BLaER1 (cell line): Measurements from ENCODE around the gene CASP10.
"Not testable (repeated sequence)": the region's sequence is repeated elsewhere in the genome, so short reads cannot be mapped to it uniquely, and the experiment has no call there.

ENCODE experiments used
- H3K27ac ChIP-seq: shearing (Covaris generic); formaldehyde crosslinking; 2 replicates; pipeline ENCODE4 v1.8.1; 2022
- H3K27me3 ChIP-seq: shearing (Covaris generic); formaldehyde crosslinking; 2 replicates; pipeline ENCODE4 v1.8.1; 2022
- H3K36me3 ChIP-seq: shearing (Covaris generic); formaldehyde crosslinking; 2 replicates; pipeline ENCODE4 v1.8.1; 2022
- H3K4me1 ChIP-seq: shearing (Covaris generic); formaldehyde crosslinking; 2 replicates; pipeline ENCODE4 v1.8.1; 2022
- H3K4me2 ChIP-seq: shearing (Covaris generic); formaldehyde crosslinking; 2 replicates; pipeline ENCODE4 v1.8.1; 2022
- H3K4me3 ChIP-seq: shearing (Covaris generic); formaldehyde crosslinking; 2 replicates; pipeline ENCODE4 v1.8.1; 2022
- H3K9ac ChIP-seq: shearing (Covaris generic); formaldehyde crosslinking; 2 replicates; pipeline ENCODE4 v1.8.1; 2022
- H3K9me3 ChIP-seq: shearing (Covaris generic); formaldehyde crosslinking; 2 replicates; pipeline ENCODE4 v1.8.1; 2022
- H4K20me1 ChIP-seq: shearing (Covaris generic); formaldehyde crosslinking; 2 replicates; pipeline ENCODE4 v1.8.1; 2022
- Cebpa-rat ChIP-seq: shearing (Covaris generic); IDR thresholded peaks from 2 replicates; pipeline ENCODE4 v1.8.1; 2022

The CASP10 gene, protein sequence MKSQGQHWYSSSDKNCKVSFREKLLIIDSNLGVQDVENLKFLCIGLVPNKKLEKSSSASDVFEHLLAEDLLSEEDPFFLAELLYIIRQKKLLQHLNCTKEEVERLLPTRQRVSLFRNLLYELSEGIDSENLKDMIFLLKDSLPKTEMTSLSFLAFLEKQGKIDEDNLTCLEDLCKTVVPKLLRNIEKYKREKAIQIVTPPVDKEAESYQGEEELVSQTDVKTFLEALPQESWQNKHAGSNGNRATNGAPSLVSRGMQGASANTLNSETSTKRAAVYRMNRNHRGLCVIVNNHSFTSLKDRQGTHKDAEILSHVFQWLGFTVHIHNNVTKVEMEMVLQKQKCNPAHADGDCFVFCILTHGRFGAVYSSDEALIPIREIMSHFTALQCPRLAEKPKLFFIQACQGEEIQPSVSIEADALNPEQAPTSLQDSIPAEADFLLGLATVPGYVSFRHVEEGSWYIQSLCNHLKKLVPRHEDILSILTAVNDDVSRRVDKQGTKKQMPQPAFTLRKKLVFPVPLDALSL

GRCh38 chr2:201182650-201183364 is at the start of gene CASP10:
Gene CASP10 (plus strand): TSS chr2:201183141. CDS start chr2:201185778, 2,637 bp downstream.
- H3K4me1 ChIP-seq: peaks cover 28% of the 10 kb centered on the region
- H3K9me3 ChIP-seq: peaks cover 26% of the 10 kb centered on the region
- no peak for TF ChIP-seq Cebpa-rat
- peak within 1 kb of the TSS; percentile 66 for H3K4me3 ChIP-seq
- H3K27ac ChIP-seq: peak within 1 kb of the TSS; percentile 55
- no peaks in the 10 kb centered on the region for H4K20me1 ChIP-seq
- peaks cover 32% of the 10 kb centered on the region for H3K27me3 ChIP-seq
- H3K36me3 ChIP-seq: peaks cover 20% of the 10 kb centered on the region
- H3K4me2 ChIP-seq: peak within 1 kb of the TSS; percentile 59
- peak within 1 kb of the TSS; percentile 70 for H3K9ac ChIP-seq

DNA sequence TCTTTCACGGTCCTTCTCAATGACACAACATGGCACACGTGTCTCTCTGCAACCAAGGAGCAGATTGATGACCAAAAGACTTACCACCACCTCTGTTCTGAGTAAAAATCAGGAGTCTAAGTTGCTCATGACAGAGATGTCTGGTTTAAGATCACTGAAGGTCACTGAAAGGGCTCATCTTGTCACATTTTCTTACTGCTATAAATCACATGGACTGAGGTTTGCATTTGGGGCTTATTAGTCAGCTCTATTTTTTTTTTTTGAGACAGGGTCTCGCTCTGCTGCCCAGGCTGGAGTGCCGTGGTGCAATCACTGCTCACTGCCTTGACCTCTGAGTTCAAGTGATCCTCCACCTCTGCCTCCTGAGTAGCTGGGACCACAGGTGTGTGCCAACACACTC is 47.6 kb upstream of the CASP10 start:
- Histone ChIP-seq H3K4me2 (no peak overlapping the region), H3K9ac (no peak overlapping the region), H3K27me3 (no peaks in the 10 kb centered on the region), H3K9me3 (no peaks in the 10 kb centered on the region), H3K4me3 (no peak overlapping the region), H3K4me1 (peaks cover 13% of the 10 kb centered on the region), H3K27ac (no peak overlapping the region), H3K36me3 (peaks cover 65% of the 10 kb centered on the region), H4K20me1 (no peaks in the 10 kb centered on the region)
- no peak for TF ChIP-seq Cebpa-rat

DNA sequence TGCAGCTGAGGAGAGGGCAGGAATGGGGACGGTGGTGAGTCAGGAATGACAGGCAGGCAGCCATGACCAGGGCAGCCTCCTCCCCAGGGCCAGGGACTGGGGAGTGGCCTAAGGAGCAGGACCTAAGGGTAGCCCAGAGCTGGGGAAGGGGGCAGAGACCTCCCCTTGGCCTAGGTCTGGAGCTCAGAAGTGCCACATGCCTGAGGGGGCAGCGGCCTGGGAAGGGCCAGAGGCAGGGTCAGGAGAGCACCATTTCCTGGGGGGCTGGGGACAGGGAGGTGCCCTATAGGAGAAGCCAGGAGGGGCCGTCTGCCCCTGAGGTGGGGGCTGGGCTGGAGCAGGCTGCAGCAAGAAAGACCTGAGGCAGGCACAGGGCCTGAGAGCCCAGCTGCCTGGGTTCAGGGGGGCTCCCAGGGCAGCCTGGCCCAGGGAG is 46.0 kb upstream of the CASP10 start:
- H3K4me2 ChIP-seq: no peak overlapping the region
- no peak overlapping the region for H3K4me3 ChIP-seq
- 0 out of 2 replicates have a peak, but pooled peaks cover 6% of the 10 kb centered on the region for H3K4me1 ChIP-seq
- H3K27ac ChIP-seq: no peak overlapping the region
- H3K9ac ChIP-seq: no peak overlapping the region
- H4K20me1 ChIP-seq: no peaks in the 10 kb centered on the region
- no peaks in the 10 kb centered on the region for H3K9me3 ChIP-seq
- no peak for TF ChIP-seq Cebpa-rat
- H3K27me3 ChIP-seq: no peaks in the 10 kb centered on the region
- H3K36me3 ChIP-seq: peaks cover 73% of the 10 kb centered on the region

- Histone ChIP-seq H3K4me1 (no peaks in the 10 kb centered on the region), H3K9me3 (no peaks in the 10 kb centered on the region), H3K4me3 (no peak overlapping the region), H3K9ac (no peak overlapping the region), H4K20me1 (no peaks in the 10 kb centered on the region), H3K27ac (no peak overlapping the region), H3K36me3 (peaks cover 78% of the 10 kb centered on the region), H3K27me3 (no peaks in the 10 kb centered on the region), H3K4me2 (no peak overlapping the region)
- no peak for TF ChIP-seq Cebpa-rat
Observed at GRCh38 chr2:201137505-201138400, 45.2 kb upstream of the CASP10 start.

DNA sequence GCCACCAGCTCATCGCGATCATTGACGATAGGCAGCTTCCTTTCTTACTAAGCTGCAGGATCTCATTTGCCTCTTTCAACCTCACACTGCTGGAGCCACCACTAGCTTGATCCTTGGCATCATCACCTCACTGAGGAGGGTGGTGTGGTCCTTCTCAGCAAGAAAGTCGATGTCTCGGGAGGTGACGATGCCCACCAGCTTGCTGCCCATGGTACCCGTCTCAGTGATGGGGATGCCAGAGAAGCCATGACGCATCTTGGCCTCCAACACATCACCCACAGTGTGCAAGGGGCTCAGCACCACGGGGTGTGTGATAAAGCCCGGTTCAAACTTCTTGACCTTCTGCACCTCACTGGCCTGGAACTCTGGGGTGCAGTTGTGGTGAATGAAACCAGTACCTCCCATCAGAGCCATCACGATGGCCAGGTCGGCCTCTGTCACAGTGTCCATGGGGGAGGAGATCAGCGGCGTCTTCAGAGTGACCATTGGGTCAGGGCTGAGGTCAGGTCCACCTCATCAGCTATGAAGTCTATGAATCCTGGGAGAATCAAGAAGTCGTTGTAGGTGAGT is 44.5 kb upstream of the CASP10 start:
- no peak overlapping the region for H3K4me3 ChIP-seq
- no peak overlapping the region for H3K9ac ChIP-seq
- H3K36me3 ChIP-seq: peaks cover 76% of the 10 kb centered on the region
- no peaks in the 10 kb centered on the region for H3K9me3 ChIP-seq
- H3K4me1 ChIP-seq: no peaks in the 10 kb centered on the region
- H3K4me2 ChIP-seq: no peak overlapping the region
- H3K27ac ChIP-seq: no peak overlapping the region
- no peak for TF ChIP-seq Cebpa-rat
- H4K20me1 ChIP-seq: no peaks in the 10 kb centered on the region
- no peaks in the 10 kb centered on the region for H3K27me3 ChIP-seq

- H3K9ac ChIP-seq, H3K4me2 ChIP-seq: not testable (repeated sequence)
Observed at GRCh38 chr2:201138986-201139781, 43.8 kb upstream of the CASP10 start.

GRCh38 chr2:201139836-201140604 is 42.9 kb upstream of the CASP10 start:
- H4K20me1 ChIP-seq: no peaks in the 10 kb centered on the region
- no peaks in the 10 kb centered on the region for H3K4me1 ChIP-seq
- no peak overlapping the region for H3K27ac ChIP-seq
- no peaks in the 10 kb centered on the region for H3K9me3 ChIP-seq
- no peak overlapping the region for H3K4me3 ChIP-seq
- H3K36me3 ChIP-seq: peaks cover 68% of the 10 kb centered on the region
- no peak overlapping the region for H3K4me2 ChIP-seq
- TF ChIP-seq Cebpa-rat: no peak
- no peak overlapping the region for H3K9ac ChIP-seq
- H3K27me3 ChIP-seq: no peaks in the 10 kb centered on the region

More at GRCh38 chr2:201138986-201139781, 43.8 kb upstream of the CASP10 start:
- H3K9me3 ChIP-seq, H3K4me3 ChIP-seq, H4K20me1 ChIP-seq, H3K27ac ChIP-seq, H3K4me1 ChIP-seq, H3K27me3 ChIP-seq: not testable (repeated sequence)
- peaks cover 69% of the 10 kb centered on the region for H3K36me3 ChIP-seq
